ENCODE data around the gene LRRC14B. TPM values are rescaled to one million over a fixed set of nuclear protein-coding genes. Genes with fewer than 3 reads are reported as not detected.

Gene LRRC14B
- total and polyA plus RNA-seq, 2 experiments from 2014 or later, result not detected

GRCh38 chr5:187042-187431 lies 4.3 kb upstream of the LRRC14B start (continued):
- TF ChIP-seq ZNF462 (CRISPR knock-in tag; IDR thresholded peaks at IDR 0.05), result no peak
- TF ChIP-seq ETS1 (IDR thresholded peaks at IDR 0.05), result no peak
- no peak for TF ChIP-seq CTCF (conservative IDR thresholded peaks at IDR 0.05; ENCODE audit: low read depth in 2 of 2)
- TF ChIP-seq JUNB (IDR thresholded peaks at IDR 0.05; ENCODE audit: unreplicated experiment), result no peak
- TF ChIP-seq ZNF114 (CRISPR knock-in tag; IDR thresholded peaks at IDR 0.05), result no peak
- TF ChIP-seq STAT1 (IDR thresholded peaks at IDR 0.05; ENCODE audit: unreplicated experiment), result no peak

All from GM23338 (cell line).